DND-41 (cell line): Measurements from ENCODE around the gene CCDC85A.

Experiments used
- EZH2 ChIP-seq: IDR thresholded peaks from 3 replicates; pipeline ENCODE4 v1.6.1; 2012; ENCODE audit warnings: borderline replicate concordance, low read depth, mild to moderate bottlenecking, moderate library complexity, low read length, inconsistent platforms; ENCODE audit not compliant: severe bottlenecking
- TF ChIP-seq, protein P1 (sequence below): IDR thresholded peaks from 2 replicates; pipeline ENCODE4 v1.5.1; 2012; ENCODE audit warnings: borderline replicate concordance, low read length, moderate library complexity, mild to moderate bottlenecking; ENCODE audit not compliant: poor library complexity, severe bottlenecking; ENCODE audit errors: extremely low read depth

DNA sequence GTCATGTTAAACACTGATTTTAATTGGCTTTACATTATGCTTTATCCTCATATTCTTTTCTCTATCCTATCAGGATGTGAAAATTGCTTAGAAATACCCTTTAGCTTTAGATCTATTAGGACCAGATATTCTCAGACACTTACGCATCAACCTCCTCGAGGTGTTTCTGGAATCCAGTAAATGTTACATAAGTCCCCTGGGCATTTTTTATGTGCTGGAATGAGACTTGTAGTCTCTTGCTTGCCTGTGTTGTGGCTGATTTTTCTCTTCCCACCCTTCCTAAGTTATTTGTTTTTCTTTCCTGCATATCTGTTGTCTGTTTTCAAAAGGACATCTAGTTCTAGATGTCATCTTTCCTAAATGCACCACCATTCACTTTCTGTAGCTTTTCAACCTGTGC, 197.1 kb downstream of the CCDC85A start:
- TF ChIP-seq, protein P1, sequence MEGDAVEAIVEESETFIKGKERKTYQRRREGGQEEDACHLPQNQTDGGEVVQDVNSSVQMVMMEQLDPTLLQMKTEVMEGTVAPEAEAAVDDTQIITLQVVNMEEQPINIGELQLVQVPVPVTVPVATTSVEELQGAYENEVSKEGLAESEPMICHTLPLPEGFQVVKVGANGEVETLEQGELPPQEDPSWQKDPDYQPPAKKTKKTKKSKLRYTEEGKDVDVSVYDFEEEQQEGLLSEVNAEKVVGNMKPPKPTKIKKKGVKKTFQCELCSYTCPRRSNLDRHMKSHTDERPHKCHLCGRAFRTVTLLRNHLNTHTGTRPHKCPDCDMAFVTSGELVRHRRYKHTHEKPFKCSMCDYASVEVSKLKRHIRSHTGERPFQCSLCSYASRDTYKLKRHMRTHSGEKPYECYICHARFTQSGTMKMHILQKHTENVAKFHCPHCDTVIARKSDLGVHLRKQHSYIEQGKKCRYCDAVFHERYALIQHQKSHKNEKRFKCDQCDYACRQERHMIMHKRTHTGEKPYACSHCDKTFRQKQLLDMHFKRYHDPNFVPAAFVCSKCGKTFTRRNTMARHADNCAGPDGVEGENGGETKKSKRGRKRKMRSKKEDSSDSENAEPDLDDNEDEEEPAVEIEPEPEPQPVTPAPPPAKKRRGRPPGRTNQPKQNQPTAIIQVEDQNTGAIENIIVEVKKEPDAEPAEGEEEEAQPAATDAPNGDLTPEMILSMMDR = no peak
- TF ChIP-seq EZH2 = no peak
